Gastrocnemius medialis (tissue), 4 donors: Measurements from ENCODE around the gene DAAM1. TPM values are rescaled to one million over a fixed set of nuclear protein-coding genes. Genes with fewer than 3 reads are reported as not detected.
A peak's percentile ranks its signal among the peaks of the same experiment; 100 is the strongest.

ENCODE experiments used
- ATAC-seq, 2 donors: fragments of 150-250 bp; one replicate each; pipeline ENCODE4 v1.9.1; 2016
- DNase-seq, 2 donors: peaks; one replicate each; pipeline ENCODE4 v3.0.0-alpha.2; 2019
- H3K27ac ChIP-seq, 4 donors: fragments of 200-600 bp; sonication (generic); 1 replicate in 1 of 4; 2 replicates in 3 of 4; pipeline ENCODE4 v1.5.1; 2016 to 2018; ENCODE audit warnings: mild to moderate bottlenecking in 2 of 4, moderate library complexity in 1 of 4
- H3K27me3 ChIP-seq, 3 donors: fragments of 200-600 bp; sonication (generic) in 2 of 3; 1 replicate in 1 of 3; 2 replicates in 2 of 3; pipeline versions ENCODE4 v1.5.1 to v1.6.0; 2016 to 2019; ENCODE audit warnings: mild to moderate bottlenecking in 1 of 3, moderate library complexity in 1 of 3
- H3K36me3 ChIP-seq, 2 donors: fragments of 200-600 bp; sonication (generic) in 1 of 2; one replicate each; pipeline ENCODE4 v1.5.1; 2017 to 2018
- H3K4me1 ChIP-seq, 2 donors: fragments of 200-600 bp; sonication (generic) in 1 of 2; one replicate each; pipeline ENCODE4 v1.5.1; 2016 to 2017; ENCODE audit warnings: mild to moderate bottlenecking in 2 of 2
- H3K4me3 ChIP-seq, 4 donors: fragments of 200-600 bp; sonication (generic) in 3 of 4; 1 replicate in 1 of 4; 2 replicates in 3 of 4; pipeline ENCODE4 v1.5.1; 2016 to 2019; ENCODE audit warnings: mild to moderate bottlenecking in 2 of 4
- H3K9me3 ChIP-seq, 3 donors: fragments of 200-600 bp; sonication (generic) in 2 of 3; 1 replicate in 1 of 3; 2 replicates in 2 of 3; pipeline ENCODE4 v1.5.1; 2016 to 2019
- CTCF ChIP-seq, 5 experiments: fragments of 450-650 bp in 3 of 5; fragments of 200-600 bp in 2 of 5; sonication (generic) in 2 of 5; IDR thresholded peaks in 4 of 5; conservative IDR thresholded peaks in 1 of 5; 1 replicate in 4 of 5; 2 replicates in 1 of 5; pipeline ENCODE4 v1.5.1; 2016 to 2019; ENCODE audit warnings: antibody characterized with exemption in 5 of 5, mild to moderate bottlenecking in 3 of 5, moderate library complexity in 3 of 5
- POLR2A ChIP-seq, 2 donors: fragments of 450-650 bp; IDR thresholded peaks; one replicate each; pipeline ENCODE4 v1.6.1; 2017; ENCODE audit warnings: antibody characterized with exemption in 2 of 2, mild to moderate bottlenecking in 2 of 2, moderate library complexity in 2 of 2
- in situ Hi-C, 4 donors: fragments of 200-750 bp; cut with MboI; loops; one replicate each; pipeline versions ENCODE4 v1.15.0 to v1.8.0; 2017; ENCODE audit warnings: low sequenced_read_pairs in 4 of 4
- intact Hi-C: fragments of 100-400 bp; cut with DNase I; formaldehyde crosslinking; loops from one replicate; pipeline ENCODE4 v1.15.1; 2023; ENCODE audit warnings: low total_unique reads
- total RNA-seq, 4 donors: library from RNA; depleted of rRNA; stranded (reverse); fragments of >200 nt; gene quantifications; one replicate each; pipeline versions ENCODE4 v1.1.0 to v1.2.3, GENCODE V29; 2016

The DAAM1 gene
- total RNA-seq, 4 donors from 2014 or later = 4.4 to 13.9 (median 6.4) TPM

GRCh38 chr14:59356767-59357166 lies 168.3 kb downstream of the DAAM1 start:
- intact Hi-C loops = no loop called here
- Histone ChIP-seq H3K27me3 (no peaks in the 10 kb centered on the region), H3K36me3 (peaks cover 0 to 4% of the 10 kb centered on the region in 2 donors), H3K4me3 (no peak overlapping the region), H3K9me3 (no peaks in the 10 kb centered on the region), H3K4me1 (peaks cover 43 to 57% of the 10 kb centered on the region in 2 donors), H3K27ac (no peak overlapping the region)
- DNase-seq (no peak), ATAC-seq (no peak)
- TF ChIP-seq CTCF (IDR thresholded peaks at IDR 0.05 in 4 of 5, conservative IDR thresholded peaks at IDR 0.05 in 1 of 5) = no peak
- in situ Hi-C loops = no loop called here

- Histone ChIP-seq H3K27me3 (no peaks in the 10 kb centered on the region), H3K36me3 (peaks cover 0 to 4% of the 10 kb centered on the region in 2 donors), H3K4me1 (peaks cover 43 to 58% of the 10 kb centered on the region in 2 donors), H3K27ac (peak overlapping the region; percentile 47 to 81 (median 62)), H3K9me3 (no peaks in the 10 kb centered on the region), H3K4me3 (no peak overlapping the region)
- TF ChIP-seq POLR2A (IDR thresholded peaks at IDR 0.05) (no peak), CTCF (IDR thresholded peaks at IDR 0.05 in 4 of 5, conservative IDR thresholded peaks at IDR 0.05 in 1 of 5) (no peak)
- intact Hi-C loops = loop anchor here (2.0 kb wide), 1 partner anchor 23 kb away; no protein-coding TSS in a partner anchor
- DNase-seq = peak; percentile 14 to 76
- peak; percentile 46 to 83 for ATAC-seq
- in situ Hi-C loops = no loop called here
Observed at GRCh38 chr14:59358102-59358501, 169.6 kb downstream of the DAAM1 start.

GRCh38 chr14:59358784-59359183 lies 170.3 kb downstream of the DAAM1 start:
- peaks cover 43 to 65% of the 10 kb centered on the region in 2 donors for H3K4me1 ChIP-seq
- TF ChIP-seq CTCF (IDR thresholded peaks at IDR 0.05 in 4 of 5, conservative IDR thresholded peaks at IDR 0.05 in 1 of 5) = no peak
- TF ChIP-seq POLR2A (IDR thresholded peaks at IDR 0.05) = no peak
- H3K27ac ChIP-seq = peak overlapping the region; percentile 47 to 81 (median 62)
- peaks cover 0 to 4% of the 10 kb centered on the region in 2 donors for H3K36me3 ChIP-seq
- ATAC-seq (no peak), DNase-seq (no peak)
- intact Hi-C loops (loop anchor here (2.0 kb wide), 1 partner anchor 24 kb away; no protein-coding TSS in a partner anchor), in situ Hi-C loops (no loop called here)
- no peaks in the 10 kb centered on the region for H3K27me3 ChIP-seq
- no peaks in the 10 kb centered on the region for H3K9me3 ChIP-seq
- H3K4me3 ChIP-seq = no peak overlapping the region

- peaks cover 43 to 62% of the 10 kb centered on the region in 2 donors for H3K4me1 ChIP-seq
- no peaks in the 10 kb centered on the region for H3K9me3 ChIP-seq
- in situ Hi-C loops = no loop called here
- peak overlapping the region; percentile 67 to 81 (median 76) for H3K27ac ChIP-seq
- TF ChIP-seq CTCF (IDR thresholded peaks at IDR 0.05 in 4 of 5, conservative IDR thresholded peaks at IDR 0.05 in 1 of 5) (no peak), POLR2A (IDR thresholded peaks at IDR 0.05) (no peak)
- no peaks in the 10 kb centered on the region for H3K27me3 ChIP-seq
- ATAC-seq (no peak), DNase-seq (no peak)
- no peak overlapping the region for H3K4me3 ChIP-seq
- H3K36me3 ChIP-seq = peaks cover 0 to 4% of the 10 kb centered on the region in 2 donors
- intact Hi-C loops = loop anchor here (2.0 kb wide), 1 partner anchor 25 kb away; no protein-coding TSS in a partner anchor
Observed at GRCh38 chr14:59359431-59360124, 171.1 kb downstream of the DAAM1 start.
